Measurements from ENCODE around the gene SHBG.

GRCh38 chr17:7646457-7646856, 16.5 kb downstream of the SHBG start:
- TF ChIP-seq CTCF (conservative IDR thresholded peaks at IDR 0.05; ENCODE audit: low read depth, low read length) (no peak), POLR2A (IDR thresholded peaks at IDR 0.05; ENCODE audit: low read depth, low read length) (no peak), RAD21 (IDR thresholded peaks at IDR 0.05; ENCODE audit: low read length) (no peak), BHLHE40 (IDR thresholded peaks at IDR 0.05; ENCODE audit: low read depth, low read length) (no peak), RCOR1 (IDR thresholded peaks at IDR 0.05; ENCODE audit: insufficient replicate concordance, low read length) (no peak), CHD1 (IDR thresholded peaks at IDR 0.05; ENCODE audit: low read depth, low read length) (no peak), FOS (IDR thresholded peaks at IDR 0.05; ENCODE audit: low read depth, low read length) (no peak), MAZ (IDR thresholded peaks at IDR 0.05; ENCODE audit: borderline replicate concordance, low read depth, low read length) (no peak)
- TF ChIP-seq, protein P1, sequence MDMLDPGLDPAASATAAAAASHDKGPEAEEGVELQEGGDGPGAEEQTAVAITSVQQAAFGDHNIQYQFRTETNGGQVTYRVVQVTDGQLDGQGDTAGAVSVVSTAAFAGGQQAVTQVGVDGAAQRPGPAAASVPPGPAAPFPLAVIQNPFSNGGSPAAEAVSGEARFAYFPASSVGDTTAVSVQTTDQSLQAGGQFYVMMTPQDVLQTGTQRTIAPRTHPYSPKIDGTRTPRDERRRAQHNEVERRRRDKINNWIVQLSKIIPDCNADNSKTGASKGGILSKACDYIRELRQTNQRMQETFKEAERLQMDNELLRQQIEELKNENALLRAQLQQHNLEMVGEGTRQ (IDR thresholded peaks at IDR 0.05; ENCODE audit: low read depth, low read length): no peak
- TF ChIP-seq, protein P2, sequence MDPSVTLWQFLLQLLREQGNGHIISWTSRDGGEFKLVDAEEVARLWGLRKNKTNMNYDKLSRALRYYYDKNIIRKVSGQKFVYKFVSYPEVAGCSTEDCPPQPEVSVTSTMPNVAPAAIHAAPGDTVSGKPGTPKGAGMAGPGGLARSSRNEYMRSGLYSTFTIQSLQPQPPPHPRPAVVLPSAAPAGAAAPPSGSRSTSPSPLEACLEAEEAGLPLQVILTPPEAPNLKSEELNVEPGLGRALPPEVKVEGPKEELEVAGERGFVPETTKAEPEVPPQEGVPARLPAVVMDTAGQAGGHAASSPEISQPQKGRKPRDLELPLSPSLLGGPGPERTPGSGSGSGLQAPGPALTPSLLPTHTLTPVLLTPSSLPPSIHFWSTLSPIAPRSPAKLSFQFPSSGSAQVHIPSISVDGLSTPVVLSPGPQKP (IDR thresholded peaks at IDR 0.05; ENCODE audit: borderline replicate concordance, low read depth, low read length): no peak
